K562 (cell line): ENCODE measurements around the gene VSTM5. TPM values are rescaled to one million over a fixed set of nuclear protein-coding genes. Genes with fewer than 3 reads are reported as not detected.
A peak's percentile ranks its signal among the peaks of the same experiment; 100 is the strongest.

Source experiments
- ATF4 ChIP-seq: fragments of 450-650 bp; formaldehyde crosslinking; IDR thresholded peaks from 2 replicates; pipeline ENCODE4 v1.4.0; 2022; ENCODE audit warnings: mild to moderate bottlenecking, moderate library complexity
- CEBPB ChIP-seq: fragments of 450-650 bp; IDR thresholded peaks from 2 replicates; pipeline ENCODE4 v1.6.1; 2016; ENCODE audit warnings: missing genetic modification characterization, missing compliant biosample characterization
- CHD4 ChIP-seq: fragments of 200-600 bp; sonication (generic); IDR thresholded peaks from 3 replicates; pipeline ENCODE4 v1.6.1; 2012; ENCODE audit warnings: low read depth, mild to moderate bottlenecking, mixed read lengths, low read length, inconsistent platforms; ENCODE audit not compliant: insufficient read depth, insufficient replicate concordance, poor library complexity, severe bottlenecking
- E2F3 ChIP-seq: fragments of 250-450 bp; sonication (Bioruptor Pico); IDR thresholded peaks from 2 replicates; pipeline ENCODE4 v1.4.0; 2020; ENCODE audit warnings: mild to moderate bottlenecking
- ESRRB ChIP-seq: fragments of 250-450 bp; sonication (Bioruptor Pico); IDR thresholded peaks from 2 replicates; pipeline ENCODE4 v1.5.0; 2020; ENCODE audit warnings: mild to moderate bottlenecking, moderate library complexity, borderline replicate concordance
- FIP1L1 ChIP-seq: fragments of 200-400 bp; formaldehyde crosslinking; IDR thresholded peaks from 2 replicates; pipeline ENCODE4 v1.6.1; 2018; ENCODE audit warnings: mild to moderate bottlenecking, low read depth, low read length; ENCODE audit not compliant: poor library complexity, severe bottlenecking
- FOXP1 ChIP-seq: sonication (generic); formaldehyde crosslinking; IDR thresholded peaks from 2 replicates; pipeline ENCODE4 v1.8.0; 2022; ENCODE audit warnings: mild to moderate bottlenecking, missing genetic modification reagents
- GATA2 ChIP-seq: sonication (generic); formaldehyde crosslinking; IDR thresholded peaks from 2 replicates; pipeline ENCODE4 v1.4.0; 2020; ENCODE audit warnings: mild to moderate bottlenecking, missing genetic modification reagents
- HES1 ChIP-seq: fragments of 450-650 bp; IDR thresholded peaks from 2 replicates; pipeline ENCODE4 v1.6.1; 2016; ENCODE audit warnings: low read depth, mild to moderate bottlenecking, moderate library complexity
- HEY1 ChIP-seq: fragments of 250-450 bp; sonication (Bioruptor Pico); IDR thresholded peaks from 2 replicates; pipeline ENCODE4 v1.5.0; 2020; ENCODE audit warnings: mild to moderate bottlenecking, moderate library complexity, borderline replicate concordance
- HMG20A ChIP-seq: fragments of 450-650 bp; formaldehyde crosslinking; conservative IDR thresholded peaks from 2 replicates; pipeline ENCODE4 v1.4.0; 2020; ENCODE audit warnings: mild to moderate bottlenecking, mixed read lengths
- KLF10 ChIP-seq: fragments of 250-450 bp; sonication (Bioruptor Pico); IDR thresholded peaks from 2 replicates; pipeline ENCODE4 v1.6.1; 2021; ENCODE audit warnings: matching md5 sums
- MTF1 ChIP-seq: fragments of 250-450 bp; sonication (Bioruptor Pico); IDR thresholded peaks from 2 replicates; pipeline ENCODE4 v1.9.0; 2021; ENCODE audit warnings: moderate library complexity, mild to moderate bottlenecking, inconsistent platforms, borderline replicate concordance
- NFIX ChIP-seq: fragments of 250-450 bp; sonication (Bioruptor Pico); IDR thresholded peaks from 2 replicates; pipeline ENCODE4 v1.4.0; 2020; ENCODE audit warnings: low read depth, mild to moderate bottlenecking, moderate library complexity
- PHTF2 ChIP-seq: fragments of 250-450 bp; sonication (Bioruptor Pico); IDR thresholded peaks from 2 replicates; pipeline ENCODE4 v1.5.0; 2021; ENCODE audit warnings: mild to moderate bottlenecking
- POLR3G ChIP-seq: IDR thresholded peaks from 2 replicates; pipeline ENCODE4 v1.6.1; 2011; ENCODE audit not compliant: insufficient read length, insufficient replicate concordance; ENCODE audit errors: extremely low read depth
- POU5F1 ChIP-seq: fragments of 150-350 bp; IDR thresholded peaks from 2 replicates; pipeline ENCODE4 v1.6.1; 2014; ENCODE audit warnings: borderline replicate concordance, low read length, low read depth, mild to moderate bottlenecking; ENCODE audit not compliant: partially characterized antibody
- RBFOX2 ChIP-seq: fragments of 200-400 bp; formaldehyde crosslinking; IDR thresholded peaks from 2 replicates; pipeline ENCODE4 v1.6.1; 2017; ENCODE audit warnings: low read depth, mild to moderate bottlenecking, low read length, moderate library complexity
- RBM14 ChIP-seq: fragments of 200-400 bp; formaldehyde crosslinking; IDR thresholded peaks from 2 replicates; pipeline ENCODE4 v1.6.1; 2018; ENCODE audit warnings: low read depth, mild to moderate bottlenecking, low read length, moderate library complexity, borderline replicate concordance; ENCODE audit not compliant: insufficient read depth
- RBM17 ChIP-seq: fragments of 200-400 bp; formaldehyde crosslinking; IDR thresholded peaks from 2 replicates; pipeline ENCODE4 v1.6.1; 2017; ENCODE audit warnings: low read depth, mild to moderate bottlenecking, low read length, borderline replicate concordance
- SP2 ChIP-seq: IDR thresholded peaks from 2 replicates; pipeline ENCODE4 v1.6.1; 2011; ENCODE audit warnings: mild to moderate bottlenecking, low read depth, low read length, moderate library complexity; ENCODE audit not compliant: poor library complexity, severe bottlenecking; ENCODE audit errors: extremely low read depth
- SREBF2 ChIP-seq: sonication (generic); formaldehyde crosslinking; IDR thresholded peaks from 2 replicates; pipeline ENCODE4 v1.4.0; 2020; ENCODE audit warnings: mild to moderate bottlenecking, missing genetic modification reagents
- TCFL5 ChIP-seq: fragments of 250-450 bp; sonication (Bioruptor Pico); conservative IDR thresholded peaks from 2 replicates; pipeline ENCODE4 v1.6.1; 2021; ENCODE audit warnings: mild to moderate bottlenecking, moderate library complexity, matching md5 sums
- ZC3H4 ChIP-seq: sonication (generic); formaldehyde crosslinking; IDR thresholded peaks from 2 replicates; pipeline ENCODE4 v1.9.0; 2021; ENCODE audit warnings: missing genetic modification reagents, borderline replicate concordance
- ZKSCAN8 ChIP-seq: fragments of 200-800 bp; sonication (Bioruptor generic); IDR thresholded peaks from 2 replicates; pipeline ENCODE4 v1.6.1; 2016; ENCODE audit warnings: missing genetic modification characterization, missing compliant biosample characterization
- ZNF140 ChIP-seq: fragments of 250-450 bp; sonication (Bioruptor Pico); IDR thresholded peaks from 2 replicates; pipeline ENCODE4 v1.8.0; 2021; ENCODE audit warnings: moderate library complexity, mild to moderate bottlenecking, inconsistent platforms
- ZNF165 ChIP-seq: fragments of 250-450 bp; sonication (Bioruptor Pico); IDR thresholded peaks from 2 replicates; pipeline ENCODE4 v1.4.0; 2020; ENCODE audit warnings: borderline replicate concordance
- ZNF197 ChIP-seq: fragments of 200-800 bp; sonication (Bioruptor generic); IDR thresholded peaks from 2 replicates; pipeline ENCODE4 v1.6.1; 2016; ENCODE audit warnings: low read depth, missing genetic modification characterization, missing compliant biosample characterization
- ZNF282 ChIP-seq: sonication (generic); formaldehyde crosslinking; IDR thresholded peaks from 2 replicates; pipeline ENCODE4 v1.8.1; 2023; ENCODE audit warnings: missing genetic modification reagents
- ZNF431 ChIP-seq: sonication (generic); formaldehyde crosslinking; IDR thresholded peaks from 2 replicates; pipeline ENCODE4 v1.8.0; 2022; ENCODE audit warnings: mild to moderate bottlenecking, missing genetic modification reagents
- ZNF583 ChIP-seq: fragments of 250-450 bp; sonication (Bioruptor Pico); IDR thresholded peaks from 2 replicates; pipeline ENCODE4 v1.4.0; 2020
- ZNF77 ChIP-seq: fragments of 250-450 bp; sonication (Bioruptor Pico); IDR thresholded peaks from 2 replicates; pipeline ENCODE4 v1.5.0; 2020
- polyA plus RNA-seq, 8 experiments: library from polyadenylated mRNA; depleted of rRNA in 4 of 8; stranded (reverse) in 5 of 8; unstranded in 3 of 8; fragments of >200 nt; fragmentation: Nextera tagmentation in 2 of 8; fragmentation: Illumina TruSeq in 1 of 8; extraction: Ambion mirVana in 2 of 8; extraction: Trizol in 1 of 8; gene quantifications; 2 replicates each; pipeline versions ENCODE4 v1.2.1 to v1.2.3, GENCODE V29; 2011 to 2014; ENCODE audit warnings: inconsistent platforms in 1 of 8, missing spikeins in 1 of 8
- total RNA-seq, 7 experiments: library from RNA; depleted of rRNA in 6 of 7; stranded (reverse); fragments of >200 nt in 6 of 7; fragmentation: Illumina TruSeq in 2 of 7; extraction: Trizol in 2 of 7; gene quantifications; 2 replicates each; pipeline versions ENCODE4 v1.2.1 to v1.2.3, GENCODE V29; 2011 to 2021; ENCODE audit warnings: low replicate concordance in 1 of 7

Gene VSTM5
- total and polyA plus RNA-seq, 9 of the 15 experiments (the other 6 are each of a cell fraction or from before 2014, with no cell fraction given): 0.01 TPM; not detected in 8

- TF ChIP-seq NFIX (CRISPR knock-in tag): no peak
- no peak for TF ChIP-seq TCFL5 (CRISPR knock-in tag)
- no peak for TF ChIP-seq SP2
- no peak for TF ChIP-seq ESRRB (CRISPR knock-in tag)
- TF ChIP-seq CEBPB (tag): no peak
- no peak for TF ChIP-seq HEY1 (CRISPR knock-in tag)
- TF ChIP-seq CHD4: no peak
- TF ChIP-seq HMG20A (CRISPR knock-in tag): no peak
- TF ChIP-seq FOXP1 (CRISPR knock-in tag): no peak
- TF ChIP-seq RBM14: no peak
- TF ChIP-seq RBFOX2: no peak
- no peak for TF ChIP-seq ZNF282 (CRISPR knock-in tag)
- TF ChIP-seq ZNF77: no peak
- no peak for TF ChIP-seq ATF4 (CRISPR knock-in tag)
- TF ChIP-seq ZNF165 (CRISPR knock-in tag): no peak
- no peak for TF ChIP-seq ZNF583 (CRISPR knock-in tag)
- no peak for TF ChIP-seq SREBF2 (CRISPR knock-in tag)
- no peak for TF ChIP-seq HES1
- TF ChIP-seq PHTF2: no peak
- no peak for TF ChIP-seq E2F3 (CRISPR knock-in tag)
- TF ChIP-seq ZC3H4 (CRISPR knock-in tag): no peak
- TF ChIP-seq ZNF197 (CRISPR knock-in tag): no peak
- TF ChIP-seq RBM17: no peak
- no peak for TF ChIP-seq POU5F1
- TF ChIP-seq ZNF431 (CRISPR knock-in tag): peak; percentile 77; the same call in 1 of the 2 replicates
- TF ChIP-seq MTF1 (CRISPR knock-in tag): no peak
- no peak for TF ChIP-seq GATA2 (CRISPR knock-in tag)
- no peak for TF ChIP-seq FIP1L1
- TF ChIP-seq ZNF140 (CRISPR knock-in tag): no peak
- no peak for TF ChIP-seq KLF10
- TF ChIP-seq POLR3G: no peak
- TF ChIP-seq ZKSCAN8 (CRISPR knock-in tag): no peak
Observed at GRCh38 chr11:93861808-93862207, 11.4 kb upstream of the VSTM5 start (continued).
